NOMO-1 treated with DMSO at 0.1 percent for 48 hours (cell line): ENCODE measurements around the gene CAB39L.

Source experiments
- DNase-seq: peaks from one replicate; lab custom pipeline; 2025; ENCODE audit not compliant: unreplicated experiment; lab: John Stamatoyannopoulos, UW

The CAB39L gene

DNA sequence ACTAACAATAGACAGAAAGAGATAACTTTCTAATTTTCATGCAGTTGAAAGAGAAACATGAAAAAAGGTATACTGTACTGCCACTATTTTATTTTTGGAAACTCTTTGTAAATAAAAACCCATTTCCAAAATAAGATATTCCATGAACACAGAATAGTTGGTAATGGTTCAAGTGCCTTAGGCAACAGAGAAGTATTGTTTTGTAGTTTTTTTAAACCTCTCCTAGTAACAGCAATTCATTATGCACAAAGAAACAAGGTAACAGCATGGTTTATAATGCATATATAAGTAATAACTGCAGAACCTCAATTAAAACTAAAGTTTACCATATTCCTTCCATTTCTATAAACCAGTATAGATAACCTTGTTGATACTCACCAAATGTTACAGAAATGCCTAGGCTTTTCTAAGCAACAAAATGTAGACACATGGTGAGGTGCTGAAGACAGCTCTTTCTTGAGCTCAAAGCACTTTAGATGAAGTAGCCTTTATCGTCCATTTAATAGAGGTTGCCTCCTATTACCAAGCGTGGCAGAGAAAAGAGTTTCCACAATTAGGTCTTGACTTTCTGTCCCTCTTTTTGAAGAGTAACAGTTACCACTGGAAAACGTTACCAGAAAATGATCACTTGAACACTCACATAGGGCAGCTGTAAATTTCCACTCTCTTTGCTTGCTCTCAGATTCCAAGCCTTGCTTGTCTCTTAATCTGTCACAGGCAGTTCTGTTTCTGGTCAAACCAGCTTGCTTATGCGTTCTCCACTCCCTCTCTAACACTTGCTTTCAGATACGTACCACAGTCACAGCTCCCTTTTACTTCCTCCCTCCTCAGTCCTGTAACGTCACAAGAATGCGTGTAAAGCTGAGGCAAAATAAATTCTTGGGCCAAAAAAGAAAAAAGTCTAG, 42.9 kb downstream of the CAB39L start:
- peak; percentile 68 for DNase-seq

DNA sequence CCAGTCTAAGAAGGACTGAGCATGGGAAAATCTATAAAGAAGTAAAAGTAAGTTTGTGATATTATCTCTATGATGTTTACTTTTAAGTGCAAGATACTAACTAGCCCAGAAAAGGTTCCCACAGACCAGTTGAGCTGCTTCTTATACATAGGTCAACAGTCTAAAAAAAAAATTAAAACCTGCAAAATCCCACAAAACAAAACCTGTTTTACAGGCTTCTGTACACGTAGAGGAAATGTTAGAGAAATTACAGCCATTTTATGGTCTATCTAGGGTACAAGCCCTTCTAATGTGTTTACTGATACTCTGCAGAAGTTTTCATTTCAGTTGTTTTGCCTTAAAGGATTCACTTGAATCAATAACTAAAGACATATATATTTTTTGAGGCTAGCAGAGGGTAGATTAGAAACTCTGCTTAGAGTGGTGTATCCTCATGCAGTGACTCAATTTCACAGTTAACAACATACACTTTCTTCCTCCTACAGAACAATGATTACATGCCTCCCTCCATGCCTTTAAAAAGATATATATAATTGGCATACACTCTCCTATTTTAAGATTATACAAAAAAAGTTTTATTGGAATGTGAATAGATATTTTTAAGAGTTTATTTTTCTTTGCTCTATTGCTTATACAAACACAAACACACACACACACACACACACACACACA, 43.9 kb downstream of the CAB39L start:
- DNase-seq = no peak

GRCh38 chr13:49395878-49396380, 47.9 kb downstream of the CAB39L start:
- DNase-seq = no peak

DNA sequence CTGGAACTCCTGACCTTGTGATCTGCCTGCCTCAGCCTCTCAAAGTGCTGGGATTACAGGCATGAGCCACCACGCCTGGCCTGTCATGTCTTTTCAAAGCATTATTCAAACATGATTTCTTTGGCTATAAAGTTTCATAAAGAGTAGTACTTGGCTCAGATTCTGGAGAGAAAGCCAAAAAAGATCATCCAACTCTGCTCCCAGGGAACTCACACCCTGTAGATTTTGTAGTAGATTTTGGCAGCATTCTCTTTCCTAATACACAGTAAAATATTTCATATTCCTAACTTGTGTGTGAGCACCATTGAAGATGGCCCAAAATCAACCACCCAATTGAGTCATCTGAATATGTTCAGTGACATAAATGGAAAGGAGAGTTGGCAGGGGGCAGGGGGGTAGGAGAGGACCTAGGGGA, 48.4 kb downstream of the CAB39L start:
- DNase-seq = no peak

DNA sequence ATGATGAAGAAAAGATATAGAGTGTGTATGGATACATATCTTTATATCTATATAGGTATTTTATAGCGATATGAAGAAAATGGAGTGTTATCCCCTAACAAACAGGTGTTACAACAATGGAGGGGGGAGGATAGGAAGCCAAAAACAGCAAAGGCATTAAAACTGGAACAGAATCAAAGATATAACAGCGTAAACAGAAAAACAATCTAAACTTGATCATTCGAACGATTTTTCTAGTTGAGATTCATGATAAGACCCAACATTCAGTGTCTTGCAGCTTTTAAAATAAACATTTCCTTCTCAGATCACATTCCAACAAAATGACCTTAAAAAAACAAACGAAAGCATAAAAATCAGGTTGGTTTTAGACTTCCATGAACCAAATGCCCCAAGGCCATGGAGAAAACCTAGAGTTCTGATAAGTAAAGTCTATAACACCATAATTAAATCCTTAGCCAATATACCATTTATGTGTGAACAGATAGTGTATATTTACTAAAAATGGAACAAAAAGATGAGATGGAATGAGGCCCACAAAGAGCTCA, 55.7 kb downstream of the CAB39L start:
- DNase-seq = no peak

GRCh38 chr13:49386664-49387063, 57.2 kb downstream of the CAB39L start:
- DNase-seq = no peak

DNA sequence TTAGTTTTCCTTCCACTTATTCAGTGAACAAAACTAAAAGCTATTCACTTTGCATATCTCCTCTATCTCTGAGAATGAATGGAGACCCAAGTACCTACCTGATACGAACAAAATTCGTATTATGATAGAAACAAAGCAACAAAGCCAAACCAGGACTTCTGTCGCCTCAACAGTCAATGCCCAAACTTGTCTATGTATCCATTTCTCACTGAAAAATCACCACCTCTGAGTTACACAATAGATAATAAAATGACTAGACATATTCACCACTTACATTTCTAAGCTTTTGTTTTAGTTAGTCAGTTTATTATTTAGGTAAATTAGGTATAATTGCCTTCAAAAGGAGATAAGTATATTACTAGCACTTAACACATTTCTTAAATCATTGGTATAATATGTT, 67.7 kb downstream of the CAB39L start:
- no peak for DNase-seq

DNA sequence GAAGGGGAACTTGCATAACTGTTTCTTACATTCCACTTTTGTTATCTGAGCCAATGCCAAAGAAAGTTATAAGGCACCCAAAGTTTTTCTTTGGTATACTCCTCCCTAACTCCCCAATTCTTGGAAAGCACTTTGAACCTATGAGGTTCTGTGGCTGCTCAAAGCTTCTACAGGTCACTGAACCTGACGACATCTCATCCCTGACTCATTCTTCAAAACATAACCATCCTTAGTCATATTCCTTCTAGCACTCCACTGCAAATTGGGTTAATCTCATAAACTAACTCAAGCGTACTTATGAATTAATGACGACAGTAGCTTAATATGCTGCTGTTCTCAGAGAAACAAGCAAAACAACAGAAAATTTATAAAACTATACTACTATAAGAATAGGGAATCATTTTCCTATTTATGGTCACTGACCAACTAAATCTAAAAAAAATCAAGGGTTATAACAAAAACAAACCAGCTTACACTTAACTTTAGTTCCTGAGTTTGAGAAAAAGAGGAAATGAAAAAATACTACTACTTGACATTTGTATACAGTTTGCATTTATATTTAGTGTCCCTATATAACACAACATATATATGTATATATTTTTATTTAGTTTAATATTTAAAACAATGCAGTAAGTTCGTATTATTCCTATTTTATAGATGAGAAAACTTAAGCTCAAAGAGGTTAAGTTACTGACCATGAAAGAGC, 69.1 kb downstream of the CAB39L start:
- DNase-seq = peak; percentile 28

DNA sequence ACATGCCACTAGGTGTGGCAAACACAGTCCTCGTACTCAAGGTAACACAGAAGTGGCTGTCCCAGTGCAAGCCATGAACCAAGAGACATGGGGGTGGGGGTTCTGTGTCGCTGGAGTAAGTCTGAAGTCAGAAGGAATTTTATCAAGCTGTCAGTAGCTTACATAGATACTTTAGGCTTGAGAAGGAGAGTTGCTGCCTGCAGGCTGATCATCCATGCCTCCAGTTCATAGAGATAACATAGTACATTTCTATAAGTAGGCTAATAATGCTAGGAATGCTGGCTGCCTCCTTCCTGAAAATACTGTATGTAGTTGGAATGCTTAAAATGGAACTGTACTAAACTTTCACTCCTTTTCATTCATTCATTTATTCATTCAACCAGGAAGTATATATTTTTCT, 70.1 kb downstream of the CAB39L start:
- no peak for DNase-seq

GRCh38 chr13:49371943-49372613, 71.8 kb downstream of the CAB39L start:
- DNase-seq = no peak

- no peak for DNase-seq
Measured at GRCh38 chr13:49370371-49370770, 73.5 kb downstream of the CAB39L start.

DNA sequence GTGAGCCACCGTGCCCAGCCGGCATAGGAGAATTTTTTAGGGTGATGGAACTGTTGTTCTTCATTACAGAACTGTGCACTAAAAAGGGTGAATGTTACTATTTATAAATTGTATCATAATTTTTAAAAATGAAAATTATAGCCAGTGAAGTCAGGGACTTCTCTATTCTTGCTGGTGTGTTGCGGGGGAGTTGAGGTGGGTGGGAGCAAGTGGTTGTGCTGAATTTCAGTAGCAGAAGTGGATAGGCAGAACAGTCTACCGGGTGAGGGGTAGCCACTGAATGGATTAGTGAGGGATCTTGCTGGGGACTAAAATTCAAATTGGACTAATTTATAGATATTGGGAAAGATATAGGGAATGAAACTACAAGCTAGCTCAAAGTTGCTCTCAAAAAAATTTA, 74.0 kb downstream of the CAB39L start:
- no peak for DNase-seq

GRCh38 chr13:49368688-49369087, 75.2 kb downstream of the CAB39L start:
- peak; percentile 6 for DNase-seq

- DNase-seq = no peak
Measured at GRCh38 chr13:49367640-49368422, 76.0 kb downstream of the CAB39L start.

DNA sequence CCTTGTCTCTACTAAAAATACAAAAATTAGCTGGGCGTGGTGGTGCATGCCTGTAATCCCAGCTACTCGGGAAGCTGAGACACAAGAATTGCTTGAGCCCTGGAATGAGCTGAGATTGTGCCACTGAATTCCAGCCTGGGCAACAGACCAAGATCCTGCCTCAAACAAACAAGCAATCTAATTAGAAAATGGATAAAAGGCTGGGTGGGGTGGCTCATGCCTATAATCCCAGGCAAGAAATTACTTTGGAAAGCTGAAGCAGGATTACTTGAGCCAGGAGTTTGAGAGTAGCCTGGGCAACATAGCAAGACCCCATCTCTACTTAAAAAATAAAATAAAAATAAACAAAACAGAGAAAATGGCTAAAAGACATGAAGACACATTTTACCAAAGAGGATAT, 77.0 kb downstream of the CAB39L start:
- no peak for DNase-seq

- DNase-seq = no peak
Measured at GRCh38 chr13:49357694-49358093, 86.2 kb downstream of the CAB39L start.

DNA sequence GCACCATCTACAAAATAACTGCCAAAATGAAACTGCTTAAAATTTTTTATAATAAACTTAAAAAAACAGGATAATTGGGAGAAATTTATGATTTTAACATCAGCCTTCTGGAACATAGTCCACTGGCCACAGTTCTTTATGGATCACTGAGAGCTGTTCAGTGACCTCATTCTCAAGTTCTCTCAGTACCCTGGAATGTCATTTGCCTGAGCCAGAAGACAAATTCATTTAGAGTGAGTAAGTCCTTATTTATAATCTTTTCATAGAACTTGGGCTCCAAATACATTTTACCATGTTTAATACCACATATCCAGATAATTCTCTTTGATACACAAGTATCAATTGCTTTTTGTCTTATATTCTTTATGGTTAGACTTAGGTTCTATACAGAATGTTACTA, 87.6 kb downstream of the CAB39L start:
- DNase-seq = no peak

- no peak for DNase-seq
Measured at GRCh38 chr13:49354719-49355118, 89.1 kb downstream of the CAB39L start.

DNA sequence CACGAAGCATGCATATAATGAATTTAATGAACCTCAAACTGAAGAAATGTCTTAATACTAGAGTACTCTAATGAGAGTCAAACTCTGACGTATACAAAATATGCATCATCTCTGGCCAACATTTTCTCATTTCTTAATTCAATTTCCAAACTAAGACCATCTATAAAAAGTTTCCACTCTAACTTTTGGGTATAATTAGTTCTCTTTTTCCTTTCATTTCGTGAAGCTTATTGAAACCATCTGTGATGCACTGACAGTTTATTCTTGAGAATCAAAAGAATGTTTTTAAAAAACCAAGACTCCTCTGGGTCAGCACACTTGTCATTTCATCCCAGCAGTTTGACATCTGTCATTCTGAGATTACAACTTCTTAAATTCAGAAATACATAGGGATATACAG, 90.0 kb downstream of the CAB39L start:
- no peak for DNase-seq

GRCh38 chr13:49351871-49352270, 92.0 kb downstream of the CAB39L start:
- DNase-seq = no peak
